Stimulated activated naive CD8-positive, alpha-beta T cell treated with anti-CD3 and anti-CD28 coated beads, Interleukin-15, Interleukin-2, amounts not matched to agents 100 U/mL and 50 U/mL, for 24 hours (primary cell): Measurements from ENCODE around the gene CERS6.

Source experiments
- ATAC-seq: fragments of 150-1000 bp; cut with Tn5 transposase; one replicate; pipeline ENCODE4 v1.10.0; 2021
- DNase-seq: peaks from one replicate; pipeline ENCODE4 v3.0.0; 2021

The CERS6 gene

DNA sequence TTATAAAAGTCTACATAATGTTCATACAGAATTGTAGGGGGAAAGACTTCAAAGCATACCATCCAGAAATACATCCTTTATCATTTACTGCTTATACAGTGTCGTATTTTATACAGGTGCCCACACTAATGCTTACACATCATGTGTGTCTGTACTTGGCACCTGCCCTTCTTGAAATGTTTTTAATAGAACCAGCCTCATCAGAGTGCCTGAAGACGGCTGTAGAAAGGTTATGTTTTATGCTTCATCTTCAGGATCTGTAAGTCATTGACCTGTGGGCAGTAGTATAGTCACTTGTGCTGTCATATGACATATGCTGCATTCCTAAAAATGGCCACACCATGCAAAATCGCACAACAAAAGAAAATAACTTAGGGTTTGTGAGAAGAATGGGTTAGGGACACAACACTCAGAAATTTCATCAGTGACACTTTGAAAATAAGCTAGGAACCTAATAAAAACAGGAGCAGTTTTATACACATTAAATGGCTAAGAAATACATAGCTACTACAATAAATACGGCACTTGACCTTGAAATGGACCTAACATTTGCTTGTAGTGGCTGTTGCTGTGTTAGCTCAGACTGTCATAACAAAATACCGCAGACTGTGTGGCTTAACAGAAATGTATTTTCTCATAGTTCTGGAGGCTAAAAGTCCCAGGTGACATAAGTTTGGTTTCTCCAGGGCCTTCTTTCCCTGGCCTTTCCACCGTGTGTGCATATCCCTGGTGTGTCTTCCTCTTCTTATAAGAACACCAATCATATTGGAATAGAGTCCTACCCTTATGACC lies 112.6 kb downstream of the CERS6 start:
- no peak for DNase-seq
- no peak for ATAC-seq

DNA sequence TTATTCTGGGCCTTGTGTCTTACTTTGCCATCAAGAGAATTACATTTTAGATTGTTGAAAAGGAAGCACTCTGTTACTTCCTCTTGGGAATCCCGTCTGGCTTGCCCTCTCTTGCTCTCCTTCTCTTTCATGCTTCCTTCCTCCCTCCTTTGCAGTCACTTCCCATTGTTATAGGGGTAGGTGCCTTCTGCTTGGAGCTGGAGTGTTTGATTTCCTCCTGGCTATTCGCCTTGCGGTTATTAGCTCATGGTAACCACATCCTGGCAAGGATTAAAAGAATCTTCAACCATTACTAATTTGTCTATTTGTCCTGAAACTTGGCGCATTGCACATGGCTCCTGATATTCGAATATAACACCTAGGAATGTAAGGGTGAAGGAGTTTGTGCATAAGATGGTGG lies 115.0 kb downstream of the CERS6 start:
- DNase-seq (no peak), ATAC-seq (no peak)

DNA sequence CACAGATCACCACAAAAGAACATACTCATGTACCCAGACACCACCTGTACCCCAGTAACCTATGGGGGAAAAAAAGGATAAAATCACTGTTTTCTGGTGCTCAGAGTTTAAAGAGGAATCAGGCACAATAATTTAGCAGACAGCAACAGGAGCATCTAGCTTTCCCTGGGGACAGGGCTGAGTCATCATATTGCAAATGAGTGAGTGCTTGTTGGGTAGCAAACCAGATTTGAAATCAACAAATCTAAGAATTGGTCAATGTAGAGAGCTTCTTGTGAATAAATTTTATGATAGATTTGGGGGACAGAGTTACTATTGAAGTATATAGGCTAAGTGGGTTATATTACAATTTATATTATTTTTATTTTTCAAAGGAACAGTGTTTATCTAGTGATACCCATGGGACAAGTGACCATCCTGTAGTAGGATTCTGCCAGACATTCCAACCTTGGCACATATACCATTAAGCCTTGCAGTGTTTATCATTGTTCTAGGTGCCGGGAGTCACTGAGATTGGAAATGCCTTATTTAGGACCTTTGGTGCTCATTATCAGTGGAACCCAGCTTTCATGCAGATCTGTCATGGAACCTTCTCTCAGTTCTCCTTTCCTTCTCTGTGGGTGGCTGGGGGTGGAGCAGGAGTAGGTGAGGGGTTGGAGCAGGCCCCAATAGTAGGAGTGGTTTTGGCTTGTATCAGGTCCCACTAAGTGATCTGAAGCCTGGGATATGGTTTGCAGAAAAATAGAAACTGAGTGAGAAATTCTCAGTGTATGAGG lies 117.2 kb downstream of the CERS6 start:
- ATAC-seq, result no peak
- DNase-seq, result no peak

DNA sequence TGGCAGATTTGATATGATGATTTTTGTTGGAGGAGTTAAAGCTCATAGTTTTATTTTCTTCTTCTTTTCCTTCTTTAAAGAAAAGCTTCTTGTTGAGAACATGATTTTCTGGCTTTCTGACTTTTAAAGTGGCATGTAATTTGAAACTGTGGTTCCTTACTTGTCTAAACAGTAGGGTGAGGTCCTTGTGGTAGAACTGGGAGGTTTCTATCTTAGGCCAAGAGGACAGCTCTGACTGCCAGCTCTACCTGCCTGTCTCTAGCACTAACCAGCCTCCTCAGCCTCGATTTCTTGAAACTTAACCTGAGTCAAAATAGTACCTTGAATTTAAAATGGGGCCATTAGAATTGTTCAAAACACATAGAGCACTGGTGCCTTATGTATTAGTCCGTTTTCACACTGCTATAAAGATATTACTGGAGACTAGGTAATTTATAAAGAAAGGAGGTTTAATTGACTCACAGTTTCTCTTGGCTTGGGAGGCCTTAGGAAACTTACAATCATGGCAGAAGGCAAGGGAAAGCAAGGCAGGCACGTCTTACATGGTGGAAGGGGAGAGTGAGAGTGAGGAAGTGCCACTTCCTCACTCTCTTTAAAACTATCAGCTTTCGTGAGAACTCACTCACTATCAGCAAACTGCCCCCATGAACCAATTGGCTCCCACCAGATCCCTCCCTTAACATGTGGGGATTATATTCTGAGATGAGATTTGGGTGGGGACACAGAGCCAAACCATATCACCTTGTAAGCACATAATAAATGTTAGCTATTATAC lies 119.0 kb downstream of the CERS6 start:
- ATAC-seq (no peak), DNase-seq (no peak)

DNA sequence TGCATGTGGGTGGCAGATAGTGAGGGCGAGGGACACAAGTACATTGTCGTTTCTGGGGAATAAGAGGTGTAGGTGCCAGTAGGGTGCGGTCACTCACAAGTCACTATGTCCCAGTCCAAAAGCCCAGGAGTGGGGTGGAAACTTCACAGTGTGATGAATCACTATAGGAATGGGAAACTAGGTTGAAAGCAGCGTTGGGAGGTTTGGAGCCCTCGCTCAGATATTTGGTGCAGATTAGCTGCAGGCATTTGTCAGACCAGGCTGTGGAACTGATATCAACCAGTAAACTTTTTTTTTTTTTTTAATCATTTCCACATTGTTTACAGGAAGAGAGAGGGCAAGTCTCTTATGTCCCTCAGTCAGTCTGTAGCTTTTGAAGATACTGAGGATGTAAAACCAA lies 121.8 kb downstream of the CERS6 start:
- no peak for DNase-seq
- no peak for ATAC-seq

DNA sequence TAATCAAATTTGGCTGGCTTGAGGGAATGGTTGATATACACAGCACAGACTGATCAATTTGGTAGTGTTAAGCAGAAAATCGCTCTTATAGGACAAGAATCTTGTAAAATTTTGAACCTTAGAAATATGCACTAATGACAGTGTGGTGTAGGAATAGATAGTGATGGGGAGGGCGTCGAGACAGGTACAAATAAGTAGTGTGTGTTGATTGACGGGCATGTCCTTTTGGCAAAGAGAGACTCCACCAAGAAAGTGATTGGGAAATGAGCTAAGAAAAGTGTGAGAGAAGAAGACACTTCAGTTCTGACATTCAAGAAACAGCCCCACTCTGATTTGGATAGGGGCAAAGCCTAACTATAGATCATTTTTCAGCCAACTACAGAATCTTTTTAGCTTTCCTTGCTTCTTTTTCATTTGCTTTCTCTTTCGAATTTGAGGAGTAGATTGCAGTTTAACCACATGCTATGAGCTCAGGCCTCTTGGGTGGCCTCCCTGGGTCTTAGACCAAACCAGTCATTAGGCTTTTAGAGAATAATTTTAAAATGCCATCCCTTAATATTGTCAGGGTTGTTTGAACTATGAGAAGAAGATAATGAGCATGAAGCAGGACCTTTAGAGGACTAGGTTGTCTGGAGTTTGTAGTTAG lies 127.1 kb downstream of the CERS6 start:
- ATAC-seq (peak; percentile 58), DNase-seq (no peak)

DNA sequence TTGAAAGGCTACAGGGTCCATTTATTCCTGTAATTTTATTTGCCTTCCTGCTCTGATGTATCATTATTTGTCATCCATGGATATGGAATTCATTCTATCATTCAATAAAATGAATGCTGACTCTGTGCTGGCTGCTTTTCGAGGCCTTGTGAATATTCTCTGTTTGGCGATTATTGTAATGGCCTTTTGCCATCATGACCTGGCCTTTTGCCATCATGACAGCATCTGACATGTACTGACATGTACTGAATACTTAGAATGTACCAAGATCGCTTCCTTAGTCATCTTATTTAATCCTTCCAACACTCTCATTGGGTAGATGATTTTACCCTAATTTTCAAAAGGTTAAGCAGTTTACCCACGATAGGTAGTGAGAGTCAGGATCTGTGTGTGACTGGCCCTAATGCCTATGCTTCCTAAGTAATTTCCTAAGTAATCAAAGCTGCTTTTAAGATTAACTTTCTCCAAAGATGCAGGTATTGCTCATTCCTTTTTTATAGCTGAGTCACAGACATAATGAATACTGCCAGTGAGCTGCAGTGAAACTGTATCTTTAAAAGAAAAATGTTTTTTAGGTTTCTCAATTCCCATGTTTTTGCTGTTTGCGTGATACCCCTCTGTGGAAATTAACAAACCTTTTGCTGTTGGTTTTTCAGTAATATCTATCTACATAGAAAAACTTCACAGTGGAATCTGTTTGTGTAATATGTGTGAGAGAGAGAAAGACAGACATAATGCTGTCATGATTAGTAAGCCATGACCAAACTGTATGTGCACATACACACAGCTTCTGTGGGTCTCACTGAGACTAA lies 127.8 kb downstream of the CERS6 start:
- ATAC-seq, result peak; percentile 34
- DNase-seq, result no peak

DNA sequence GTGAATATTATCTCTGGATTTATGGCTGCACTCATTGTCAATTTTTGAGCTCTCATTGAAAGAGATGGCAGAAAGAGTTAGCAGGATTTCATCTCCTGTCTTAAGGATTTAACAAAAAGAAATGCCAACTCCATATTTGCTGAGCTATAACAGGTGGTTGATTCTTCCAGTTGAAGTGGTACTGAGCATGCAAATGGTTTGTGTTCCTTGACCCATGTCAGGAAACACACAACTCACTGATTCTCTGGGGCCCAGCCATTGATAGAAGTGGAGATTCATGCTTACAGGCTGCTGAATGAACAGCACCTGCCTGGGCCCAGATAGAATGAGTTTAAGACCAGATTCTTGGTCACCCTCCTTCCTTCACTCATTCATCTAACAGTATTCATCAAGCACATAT lies 128.8 kb downstream of the CERS6 start:
- no peak for DNase-seq
- ATAC-seq, result no peak

DNA sequence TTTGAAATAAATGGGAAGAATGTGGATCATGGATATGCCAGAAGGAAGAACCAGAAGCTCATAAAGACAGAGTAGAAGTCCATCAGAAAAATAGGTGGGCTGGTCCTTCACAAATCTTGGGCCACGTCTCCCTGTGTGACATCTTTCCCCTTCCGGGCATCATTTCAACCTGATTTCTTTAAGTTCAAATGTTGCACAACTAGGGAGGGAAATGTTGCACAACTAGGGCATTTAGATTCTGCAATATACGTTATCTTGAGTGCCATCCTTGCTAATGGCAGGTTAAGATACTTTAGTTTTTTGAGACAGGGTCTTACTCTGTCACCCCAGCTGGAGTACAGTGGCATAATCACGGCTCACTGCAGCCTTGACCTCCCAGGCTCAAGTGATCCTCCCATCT lies 129.6 kb downstream of the CERS6 start:
- no peak for ATAC-seq
- DNase-seq, result no peak

DNA sequence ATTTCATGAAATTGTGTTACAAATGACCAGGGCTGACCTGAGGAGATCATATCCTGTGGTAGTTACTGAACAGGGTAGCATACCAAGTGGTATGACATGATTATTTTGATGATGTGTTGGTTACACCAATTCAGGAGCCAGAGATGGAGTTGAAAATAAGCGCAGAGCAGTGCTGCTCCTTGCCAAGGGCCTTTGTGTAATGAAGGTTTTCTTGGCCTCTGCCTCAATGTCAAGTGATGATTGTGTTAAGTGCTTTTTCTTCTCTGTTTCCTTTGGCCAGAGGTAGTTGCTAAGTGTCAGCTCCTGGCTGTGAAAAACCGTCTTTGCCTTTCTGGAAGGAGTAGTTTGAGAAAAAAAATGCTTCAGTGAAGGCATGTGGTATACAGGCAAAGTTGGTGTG lies 131.2 kb downstream of the CERS6 start:
- no peak for DNase-seq
- no peak for ATAC-seq

DNA sequence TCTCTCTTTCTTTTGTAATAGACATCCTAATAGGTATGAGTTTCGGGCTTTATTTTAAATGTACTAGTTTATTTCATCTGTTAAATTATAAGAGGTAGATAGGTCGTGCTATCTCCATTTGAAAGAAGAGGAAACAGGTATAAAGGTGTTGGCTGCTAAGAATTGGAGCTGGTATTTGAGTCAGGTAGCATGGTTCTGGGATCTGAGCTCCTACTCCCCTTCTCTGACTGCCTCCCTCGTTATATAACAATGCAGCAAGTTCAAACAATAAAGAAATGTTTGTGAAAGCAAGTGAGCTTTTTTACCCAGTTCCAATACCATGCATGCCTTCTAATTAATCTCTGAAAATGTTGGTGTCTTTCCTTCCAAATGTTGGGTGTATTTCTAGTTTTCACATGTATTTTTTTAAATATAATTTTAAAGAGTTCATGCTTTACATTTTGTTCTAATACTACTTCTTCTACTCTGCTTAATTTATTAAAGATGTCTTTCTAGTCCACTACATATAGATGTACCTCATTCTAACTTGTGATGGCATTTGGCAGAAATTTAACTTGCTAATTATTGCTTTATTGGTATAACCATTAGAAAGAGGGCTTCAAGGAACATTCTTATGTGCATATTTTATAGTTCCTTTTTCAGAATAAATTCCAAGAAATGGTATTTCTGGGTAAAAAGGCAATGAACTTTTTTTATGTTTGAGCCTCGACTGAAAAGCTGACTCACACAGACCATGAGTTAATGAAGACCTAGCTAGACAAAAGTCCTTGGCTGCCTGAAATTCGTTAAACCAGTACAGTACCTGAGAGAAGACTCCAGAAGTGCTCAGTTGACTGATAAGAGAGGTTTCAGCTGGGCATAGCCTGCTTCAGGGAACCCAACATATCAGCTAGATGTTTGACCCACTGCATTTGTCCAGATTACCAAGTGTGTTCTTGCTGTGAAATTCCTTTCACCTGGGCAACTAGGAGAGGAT lies 133.5 kb downstream of the CERS6 start:
- DNase-seq, result no peak
- ATAC-seq, result no peak

DNA sequence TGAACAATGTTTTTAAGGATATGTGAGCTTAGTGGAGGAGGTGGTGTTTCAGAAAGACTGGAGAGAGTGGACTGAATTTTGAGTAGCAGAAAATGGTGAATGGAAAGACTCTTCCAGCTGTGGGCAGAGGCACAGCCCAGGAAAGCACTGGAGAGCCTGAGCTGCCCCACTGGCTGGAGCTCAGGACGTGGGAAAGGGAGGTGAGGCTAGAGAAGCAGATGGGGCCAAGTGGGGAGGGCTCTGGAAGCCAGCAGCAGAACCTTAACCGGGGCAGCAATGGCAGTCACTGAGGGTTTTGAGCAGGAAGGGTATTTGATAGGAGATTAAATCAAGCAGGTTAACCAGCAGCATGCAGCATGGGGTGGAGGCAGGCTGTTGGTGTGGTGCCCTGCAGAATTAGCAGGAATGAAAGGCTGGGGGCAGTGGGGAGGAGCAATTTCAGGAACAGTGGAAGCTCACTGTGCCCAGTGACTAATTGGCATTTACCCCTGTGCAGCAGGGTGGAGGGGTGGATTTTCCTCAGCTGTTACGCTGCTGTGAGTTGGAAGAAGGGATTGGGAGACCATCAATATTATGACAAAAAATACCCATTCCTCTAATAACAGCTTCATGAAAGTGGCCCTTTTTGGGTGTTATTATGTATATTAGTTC lies 136.2 kb downstream of the CERS6 start:
- no peak for DNase-seq

DNA sequence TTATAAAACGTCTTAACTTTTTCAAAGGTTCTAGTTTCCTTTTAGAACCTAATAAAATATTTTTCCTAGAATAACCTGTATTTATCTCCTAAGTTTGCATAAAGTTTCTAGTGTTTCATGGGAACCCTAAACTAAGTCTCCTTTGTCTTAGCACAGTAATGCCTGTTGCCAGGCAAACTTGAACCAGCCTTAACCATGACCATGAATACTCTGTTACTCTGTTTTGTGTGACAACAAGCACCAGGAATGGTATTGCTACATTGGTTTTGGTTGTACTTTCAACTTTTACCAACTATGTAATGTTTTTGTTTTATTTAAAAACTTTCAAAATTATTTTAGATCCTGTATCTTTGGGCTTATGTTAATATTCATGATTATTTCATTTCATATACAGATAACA lies 137.6 kb downstream of the CERS6 start:
- DNase-seq, result no peak
- no peak for ATAC-seq

More for the DNA sequence above, 136.2 kb downstream of the CERS6 start:
- ATAC-seq, result no peak

DNA sequence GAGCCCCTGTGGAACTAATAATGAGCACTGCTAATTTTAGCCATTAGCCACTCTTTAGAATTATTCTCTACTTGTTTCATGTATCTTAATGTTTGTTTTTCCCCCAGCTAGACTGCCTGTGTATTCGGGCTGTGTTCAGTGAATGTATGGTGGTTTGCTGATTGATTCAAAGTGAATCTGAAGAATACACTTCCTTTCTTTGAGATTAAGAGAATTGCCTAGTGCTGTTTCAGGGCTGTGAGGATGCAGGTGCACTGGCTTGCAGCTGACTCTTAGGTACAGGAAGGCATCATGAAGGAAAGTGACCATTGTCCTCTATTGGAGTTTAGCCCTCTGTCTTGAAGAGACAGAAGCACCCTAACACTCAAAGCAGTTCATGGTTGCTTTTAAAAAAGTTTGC lies 138.7 kb downstream of the CERS6 start:
- DNase-seq (no peak), ATAC-seq (no peak)

DNA sequence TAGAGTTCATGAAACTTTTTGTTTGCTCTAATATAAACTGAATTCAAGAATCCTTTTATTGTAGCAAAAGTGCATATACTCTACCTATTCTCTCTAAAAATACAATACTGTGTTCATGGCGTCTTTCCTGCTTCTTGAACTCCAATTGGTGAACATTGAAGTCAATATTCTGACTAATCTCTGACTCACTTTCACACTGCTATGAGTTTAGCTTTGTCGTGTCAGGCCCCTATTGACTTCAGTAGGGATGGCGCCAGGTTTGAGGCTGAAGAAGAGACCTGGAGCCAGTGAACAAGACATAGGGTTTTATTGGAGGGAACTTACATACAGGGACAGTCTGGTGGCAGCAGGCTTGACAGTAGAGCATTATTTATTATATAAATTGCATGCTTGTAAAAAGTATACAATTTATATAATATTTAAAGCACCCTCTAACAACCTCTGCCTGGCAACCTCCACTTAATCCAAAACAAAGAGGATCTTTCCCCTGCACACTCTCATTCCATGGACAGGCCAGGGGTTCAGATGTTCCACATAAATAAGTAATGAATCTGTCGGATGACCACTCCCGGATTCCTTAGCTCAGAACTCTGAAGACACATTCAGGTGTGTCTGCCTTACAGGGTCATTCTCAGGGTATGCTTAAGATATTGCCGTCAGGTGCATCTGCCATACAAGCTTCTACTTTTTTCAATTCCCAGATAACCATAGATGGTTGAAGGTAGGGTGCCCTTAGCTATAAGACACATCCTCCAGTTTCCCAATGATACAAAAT lies 141.0 kb downstream of the CERS6 start:
- peak; percentile 72 for ATAC-seq
- DNase-seq, result no peak

DNA sequence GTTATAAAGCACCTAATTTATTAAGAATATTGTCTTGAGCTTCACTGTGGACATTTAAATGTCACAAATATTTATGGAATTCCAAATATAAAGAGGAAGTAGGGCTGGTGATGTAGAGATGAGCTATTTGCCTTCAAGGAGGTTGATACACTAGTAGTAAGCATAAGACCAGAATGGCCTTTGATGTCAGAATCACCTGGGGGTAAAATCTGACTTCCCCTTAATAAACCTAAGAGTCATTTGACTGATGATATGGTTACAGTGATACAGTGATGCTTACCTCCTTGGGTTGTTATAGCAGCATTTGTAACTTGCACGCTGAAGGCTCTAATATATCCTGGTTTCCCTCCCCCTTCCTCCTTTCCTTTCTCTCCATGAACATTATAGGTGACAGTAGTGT lies 143.7 kb downstream of the CERS6 start:
- ATAC-seq, result no peak
- DNase-seq, result no peak

DNA sequence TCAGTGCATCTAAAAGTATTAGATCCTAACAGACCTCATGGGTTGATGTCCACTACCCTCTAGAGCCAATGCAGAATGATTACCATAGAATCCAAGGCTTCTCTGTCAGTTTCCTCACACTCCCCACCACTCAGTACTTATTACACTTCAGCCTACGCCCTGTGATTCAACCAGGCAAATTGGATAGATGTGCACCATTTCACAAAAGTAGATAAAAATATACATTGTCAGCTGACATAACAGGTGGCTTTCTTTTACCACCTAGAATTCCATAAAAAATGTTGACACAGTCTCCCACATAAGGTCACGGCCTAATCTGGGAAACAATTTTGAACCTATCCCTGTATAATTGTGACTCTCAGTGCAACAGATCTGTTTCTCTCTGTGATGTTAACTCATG lies 144.9 kb downstream of the CERS6 start:
- no peak for ATAC-seq
- DNase-seq, result no peak

DNA sequence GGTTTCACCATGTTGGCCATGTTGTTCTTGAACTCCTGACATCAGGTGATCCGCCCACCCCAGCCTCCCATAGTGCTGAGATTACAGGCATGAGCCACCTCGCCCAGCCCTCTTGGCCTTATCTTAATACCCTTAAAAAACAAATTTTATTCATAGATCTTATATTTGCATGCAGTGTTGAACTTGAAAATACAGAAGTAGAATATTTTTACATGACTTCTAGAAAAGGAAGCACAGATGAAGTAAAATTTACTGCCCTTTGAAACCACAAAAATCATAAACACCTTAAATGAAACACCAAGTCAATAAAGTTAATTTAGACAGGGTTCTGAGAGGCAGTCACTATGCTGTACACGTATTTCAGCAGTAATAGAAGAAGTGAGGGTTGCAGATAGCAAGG lies 145.7 kb downstream of the CERS6 start:
- ATAC-seq (no peak), DNase-seq (no peak)

DNA sequence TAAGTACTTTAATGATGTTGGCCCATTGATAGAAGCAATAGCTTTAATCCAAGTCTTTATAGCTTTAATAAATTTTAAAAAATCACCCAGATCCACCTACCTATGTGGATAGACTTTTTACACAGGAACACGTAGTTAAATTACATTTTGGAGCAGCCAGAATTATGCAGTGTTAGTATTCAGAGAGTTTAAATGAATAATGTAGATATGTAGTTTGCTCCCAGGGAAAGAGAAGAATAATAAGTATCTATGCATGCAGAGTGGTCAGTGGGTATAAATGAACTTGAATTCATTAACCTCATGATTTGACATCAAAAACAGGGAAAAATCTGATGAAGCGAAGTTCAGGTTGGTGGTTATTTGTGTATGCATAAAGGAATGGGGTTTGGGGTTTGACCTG lies 146.3 kb downstream of the CERS6 start:
- ATAC-seq, result no peak
- DNase-seq, result no peak
